Panc1 (cell line): ENCODE data around the gene NAB2. TPM values are rescaled to one million over a fixed set of nuclear protein-coding genes. Genes with fewer than 3 reads are reported as not detected.

Source experiments
- ATAC-seq: fragments of 200-7000 bp; cut with Tn5 transposase; 2 replicates; pipeline ENCODE4 v1.9.1; 2020; ENCODE audit warnings: mild to moderate bottlenecking, moderate library complexity
- BruUV-seq: library from RNA; stranded (reverse); fragments of 400-500 nt; replicated peaks from 2 replicates; lab custom pipeline; 2021; lab: Mats Ljungman, UMichigan
- CTCF ChIA-PET: fragments of 300-600 bp; sonication (Branson Sonifier 250); formaldehyde crosslinking; loops from one replicate; lab custom pipeline; 2022; ENCODE audit warnings: antibody characterized with exemption; lab: Charles Lee
- POLR2A ChIA-PET: fragments of 300-600 bp; sonication (Branson Sonifier 250); formaldehyde crosslinking; loops from one replicate; lab custom pipeline; 2022; ENCODE audit warnings: antibody characterized with exemption; lab: Charles Lee
- DNase-seq: peaks from one replicate; pipeline ENCODE4 v3.0.0-alpha.2; 2010; ENCODE audit warnings: low read depth, low spot score
- H3K27ac ChIP-seq: 2 replicates; pipeline ENCODE4 v1.5.1; 2011; ENCODE audit warnings: mild to moderate bottlenecking, low read length, inconsistent platforms
- H3K27me3 ChIP-seq: fragments of 200-500 bp; sonication (Bioruptor generic); 2 replicates; pipeline ENCODE4 v1.6.0; 2014; ENCODE audit warnings: low read length, inconsistent platforms; ENCODE audit not compliant: control insufficient read depth, insufficient read depth
- H3K36me3 ChIP-seq: fragments of 200-500 bp; sonication (Bioruptor generic); 2 replicates; pipeline ENCODE4 v1.5.1; 2014; ENCODE audit warnings: inconsistent platforms, mild to moderate bottlenecking, low read length, moderate library complexity; ENCODE audit not compliant: control insufficient read depth, insufficient read depth
- H3K4me1 ChIP-seq: 2 replicates; pipeline ENCODE4 v1.5.1; 2011; ENCODE audit warnings: inconsistent platforms, mild to moderate bottlenecking, low read length, moderate library complexity; ENCODE audit not compliant: control insufficient read depth, insufficient read depth
- H3K4me3 ChIP-seq, 2 experiments: 2 replicates each; pipeline ENCODE4 v1.5.1; 2011 to 2012; ENCODE audit warnings: low read depth in 2 of 2, low read length in 2 of 2, mild to moderate bottlenecking in 2 of 2, inconsistent platforms in 1 of 2, moderate library complexity in 1 of 2
- H3K9me3 ChIP-seq: fragments of 200-500 bp; sonication (Bioruptor generic); 2 replicates; pipeline ENCODE4 v1.5.1; 2014; ENCODE audit warnings: low read depth, mild to moderate bottlenecking, inconsistent platforms, low read length, moderate library complexity; ENCODE audit not compliant: control insufficient read depth, insufficient read depth
- POLR2AphosphoS5 ChIP-seq: IDR thresholded peaks from 2 replicates; pipeline ENCODE4 v1.6.1; 2012; ENCODE audit warnings: mild to moderate bottlenecking, low read depth, low read length, moderate library complexity
- REST ChIP-seq, 2 experiments: IDR thresholded peaks; 2 replicates each; pipeline ENCODE4 v1.6.1; 2011 to 2012; ENCODE audit warnings: low read depth in 2 of 2, control low read depth in 1 of 2, low read length in 1 of 2, mild to moderate bottlenecking in 1 of 2, moderate library complexity in 1 of 2; ENCODE audit not compliant: insufficient read depth in 1 of 2
- SIN3A ChIP-seq: IDR thresholded peaks from 2 replicates; pipeline ENCODE4 v1.6.1; 2012; ENCODE audit warnings: low read depth, mild to moderate bottlenecking, low read length, moderate library complexity, borderline replicate concordance; ENCODE audit not compliant: insufficient read depth
- TCF7L2 ChIP-seq: IDR thresholded peaks from 2 replicates; pipeline ENCODE4 v1.6.1; 2011; ENCODE audit warnings: mild to moderate bottlenecking, low read depth, low read length, inconsistent platforms
- in situ Hi-C: cut with HindIII; loops from 2 replicates; pipeline ENCODE4 v1.10.0; 2016; ENCODE audit warnings: low sequenced_read_pairs, low pct_unique_long_range_greater_than_20kb
- intact Hi-C: fragments of 100-400 bp; cut with micrococcal nuclease; formaldehyde crosslinking; loops from one replicate; pipeline ENCODE4 v1.10.0; 2022; ENCODE audit not compliant: unreplicated experiment
- total RNA-seq: library from RNA; stranded (reverse); gene quantifications from one replicate; pipeline ENCODE4 v1.2.1, GENCODE V29; 2021; ENCODE audit not compliant: unreplicated experiment
- TF ChIP-seq, protein P1 (sequence below): fragments of 450-650 bp; IDR thresholded peaks from 2 replicates; pipeline ENCODE4 v1.5.1; 2017; ENCODE audit warnings: mild to moderate bottlenecking

Gene NAB2
- total RNA-seq, 1 experiment from 2014 or later, result 13.9 TPM

GRCh38 chr12:57091638-57092528, 3.0 kb downstream of the NAB2 start:
- TF ChIP-seq TCF7L2, result no peak
- TF ChIP-seq POLR2AphosphoS5, result no peak
- TF ChIP-seq REST (IDR thresholded peaks at IDR 0.05; ENCODE audit: insufficient read depth in 1 of 2, low read depth in 2 of 2, low read length in 1 of 2), result no peak
- Histone ChIP-seq H3K4me1 (peaks cover 13% of the 10 kb centered on the region), H3K4me3 (no peak overlapping the region), H3K27ac (no peak overlapping the region), H3K9me3 (no peaks in the 10 kb centered on the region), H3K36me3 (peaks cover 5% of the 10 kb centered on the region; the same call in 1 of the 2 replicates), H3K27me3 (no peaks in the 10 kb centered on the region)
- in situ Hi-C loops, result no loop called here
- POLR2A ChIA-PET, result interaction anchor here (1.0 kb wide), 1 partner anchor 13 kb away, joined by 3 read pairs; the partner anchor contains the start of gene NEMP1
- ATAC-seq (no peak), DNase-seq (no peak)
- intact Hi-C loops, result no loop called here
- CTCF ChIA-PET, result interaction anchor here (0.7 to 2.4 kb wide), 3 partner anchors 16 to 22 kb away, joined by 4 to 7 read pairs (median 4); no protein-coding TSS in a partner anchor
- no TSS peak for BruUV-seq

GRCh38 chr12:57092529-57092862, 3.6 kb downstream of the NAB2 start:
- Histone ChIP-seq H3K4me1 (peaks cover 13% of the 10 kb centered on the region), H3K36me3 (peaks cover 5% of the 10 kb centered on the region; the same call in 1 of the 2 replicates), H3K27ac (no peak overlapping the region), H3K27me3 (no peaks in the 10 kb centered on the region), H3K4me3 (no peak overlapping the region), H3K9me3 (no peaks in the 10 kb centered on the region)
- ChIA-PET CTCF (interaction anchor here (0.5 to 2.4 kb wide), 4 partner anchors 16 to 84 kb away, joined by 3 to 7 read pairs (median 4); no protein-coding TSS in a partner anchor), POLR2A (interaction anchor here (1.0 kb wide), 1 partner anchor 14 kb away, joined by 3 read pairs; the partner anchor contains the start of gene NEMP1)
- ATAC-seq (no peak), DNase-seq (no peak)
- no TSS peak for BruUV-seq
- no peak for TF ChIP-seq TCF7L2
- TF ChIP-seq POLR2AphosphoS5, result no peak
- in situ Hi-C loops (no loop called here), intact Hi-C loops (no loop called here)

GRCh38 chr12:57092876-57093414, 4.0 kb downstream of the NAB2 start:
- Histone ChIP-seq H3K27ac (no peak overlapping the region), H3K9me3 (no peaks in the 10 kb centered on the region), H3K36me3 (peaks cover 5% of the 10 kb centered on the region; the same call in 1 of the 2 replicates), H3K4me1 (peaks cover 11% of the 10 kb centered on the region), H3K4me3 (no peak overlapping the region), H3K27me3 (no peaks in the 10 kb centered on the region)
- DNase-seq (no peak), ATAC-seq (no peak)
- TF ChIP-seq TCF7L2 (no peak), REST (IDR thresholded peaks at IDR 0.05; ENCODE audit: insufficient read depth in 1 of 2, low read depth in 2 of 2, low read length in 1 of 2) (no peak), SIN3A (no peak), POLR2AphosphoS5 (no peak)
- TF ChIP-seq, protein P1, sequence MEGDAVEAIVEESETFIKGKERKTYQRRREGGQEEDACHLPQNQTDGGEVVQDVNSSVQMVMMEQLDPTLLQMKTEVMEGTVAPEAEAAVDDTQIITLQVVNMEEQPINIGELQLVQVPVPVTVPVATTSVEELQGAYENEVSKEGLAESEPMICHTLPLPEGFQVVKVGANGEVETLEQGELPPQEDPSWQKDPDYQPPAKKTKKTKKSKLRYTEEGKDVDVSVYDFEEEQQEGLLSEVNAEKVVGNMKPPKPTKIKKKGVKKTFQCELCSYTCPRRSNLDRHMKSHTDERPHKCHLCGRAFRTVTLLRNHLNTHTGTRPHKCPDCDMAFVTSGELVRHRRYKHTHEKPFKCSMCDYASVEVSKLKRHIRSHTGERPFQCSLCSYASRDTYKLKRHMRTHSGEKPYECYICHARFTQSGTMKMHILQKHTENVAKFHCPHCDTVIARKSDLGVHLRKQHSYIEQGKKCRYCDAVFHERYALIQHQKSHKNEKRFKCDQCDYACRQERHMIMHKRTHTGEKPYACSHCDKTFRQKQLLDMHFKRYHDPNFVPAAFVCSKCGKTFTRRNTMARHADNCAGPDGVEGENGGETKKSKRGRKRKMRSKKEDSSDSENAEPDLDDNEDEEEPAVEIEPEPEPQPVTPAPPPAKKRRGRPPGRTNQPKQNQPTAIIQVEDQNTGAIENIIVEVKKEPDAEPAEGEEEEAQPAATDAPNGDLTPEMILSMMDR, result no peak
- in situ Hi-C loops, result no loop called here
- ChIA-PET CTCF (interaction anchor here (0.5 kb wide), 1 partner anchor 83 kb away, joined by 3 read pairs; no protein-coding TSS in a partner anchor), POLR2A (no interaction called here)
- no TSS peak for BruUV-seq
- intact Hi-C loops, result no loop called here
